ENCODE data around the gene BMP10. TPM values are rescaled to one million over a fixed set of nuclear protein-coding genes. Genes with fewer than 3 reads are reported as not detected.

BMP10 gene
- polyA plus RNA-seq, 1 donor (not counting 4 experiments of a cell fraction or from before 2014, with no cell fraction given), result 0.05 TPM

DNA sequence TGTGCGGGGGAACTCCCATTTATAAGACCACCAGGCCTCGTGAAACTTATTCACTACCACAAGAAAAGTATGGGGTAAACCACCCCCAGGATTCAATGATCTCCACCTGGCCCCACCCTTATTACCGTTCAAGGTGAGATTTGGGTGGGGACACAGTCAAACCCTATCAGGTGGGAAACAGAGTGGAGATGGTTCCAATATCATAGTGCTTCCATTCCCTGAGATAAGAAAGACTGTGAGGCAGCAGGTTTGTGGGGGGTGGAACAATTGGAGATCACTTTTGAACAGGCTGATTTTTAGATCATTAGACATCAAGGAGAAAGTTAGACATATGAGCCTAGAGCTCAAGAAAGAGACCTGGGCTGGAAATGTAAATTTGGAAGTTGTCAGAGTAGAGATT lies 42.2 kb upstream of the BMP10 start:
- H3K27me3 ChIP-seq (ENCODE audit: control insufficient read depth, extremely low read depth, insufficient read depth, low read length), result no peaks in the 10 kb centered on the region
- H3K9me1 ChIP-seq (ENCODE audit: control insufficient read depth, extremely low read depth, insufficient read depth, low read length), result no peaks in the 10 kb centered on the region
- H2AFZ ChIP-seq (ENCODE audit: control insufficient read depth, low read length), result no peak overlapping the region
- no peak overlapping the region for H3K9ac ChIP-seq (ENCODE audit: control insufficient read depth, extremely low read depth, insufficient read depth, low read length)
- FAIRE-seq, result no peak
- no peak overlapping the region for H3K4me3 ChIP-seq (ENCODE audit: control insufficient read depth in 2 of 3, extremely low read depth in 1 of 3, insufficient read depth in 2 of 3, low read depth in 1 of 3, low read length in 3 of 3)
- no peak overlapping the region for H3K4me2 ChIP-seq (ENCODE audit: control insufficient read depth, extremely low read depth, insufficient read depth, low read depth, low read length)
- no peak for DNase-seq (ENCODE audit: low read depth, low spot score)
- TF ChIP-seq, protein P1, sequence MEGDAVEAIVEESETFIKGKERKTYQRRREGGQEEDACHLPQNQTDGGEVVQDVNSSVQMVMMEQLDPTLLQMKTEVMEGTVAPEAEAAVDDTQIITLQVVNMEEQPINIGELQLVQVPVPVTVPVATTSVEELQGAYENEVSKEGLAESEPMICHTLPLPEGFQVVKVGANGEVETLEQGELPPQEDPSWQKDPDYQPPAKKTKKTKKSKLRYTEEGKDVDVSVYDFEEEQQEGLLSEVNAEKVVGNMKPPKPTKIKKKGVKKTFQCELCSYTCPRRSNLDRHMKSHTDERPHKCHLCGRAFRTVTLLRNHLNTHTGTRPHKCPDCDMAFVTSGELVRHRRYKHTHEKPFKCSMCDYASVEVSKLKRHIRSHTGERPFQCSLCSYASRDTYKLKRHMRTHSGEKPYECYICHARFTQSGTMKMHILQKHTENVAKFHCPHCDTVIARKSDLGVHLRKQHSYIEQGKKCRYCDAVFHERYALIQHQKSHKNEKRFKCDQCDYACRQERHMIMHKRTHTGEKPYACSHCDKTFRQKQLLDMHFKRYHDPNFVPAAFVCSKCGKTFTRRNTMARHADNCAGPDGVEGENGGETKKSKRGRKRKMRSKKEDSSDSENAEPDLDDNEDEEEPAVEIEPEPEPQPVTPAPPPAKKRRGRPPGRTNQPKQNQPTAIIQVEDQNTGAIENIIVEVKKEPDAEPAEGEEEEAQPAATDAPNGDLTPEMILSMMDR (optimal IDR thresholded peaks at IDR 0.05 in 1 of 3, IDR thresholded peaks at IDR 0.05 in 1 of 3, conservative IDR thresholded peaks at IDR 0.05 in 1 of 3; ENCODE audit: extremely low read depth in 1 of 3, insufficient read depth in 2 of 3, low read length in 3 of 3), result no peak
- TF ChIP-seq EZH2 (IDR thresholded peaks at IDR 0.05; ENCODE audit: low read length), result no peak
- H3K27ac ChIP-seq (ENCODE audit: control insufficient read depth, insufficient read depth, low read length), result no peak overlapping the region
- dilution Hi-C loops (cut with MboI; ENCODE audit: extremely low pct_ligation_motif_present, low sequenced_read_pairs), result no loop called here
- H3K79me2 ChIP-seq (ENCODE audit: control insufficient read depth, insufficient read depth, low read length), result no peaks in the 10 kb centered on the region
- no peaks in the 10 kb centered on the region for H3K9me3 ChIP-seq (ENCODE audit: control insufficient read depth, low read depth, low read length)
- H3K36me3 ChIP-seq (ENCODE audit: control insufficient read depth in 2 of 2, extremely low read depth in 1 of 2, insufficient read depth in 2 of 2, low read length in 2 of 2), result no peaks in the 10 kb centered on the region
- H4K20me1 ChIP-seq (ENCODE audit: control insufficient read depth, extremely low read depth, insufficient read depth, low read length), result no peaks in the 10 kb centered on the region
- peaks cover 30% of the 10 kb centered on the region for H3K4me1 ChIP-seq (ENCODE audit: control insufficient read depth, extremely low read depth, insufficient read depth, low read length)

DNA sequence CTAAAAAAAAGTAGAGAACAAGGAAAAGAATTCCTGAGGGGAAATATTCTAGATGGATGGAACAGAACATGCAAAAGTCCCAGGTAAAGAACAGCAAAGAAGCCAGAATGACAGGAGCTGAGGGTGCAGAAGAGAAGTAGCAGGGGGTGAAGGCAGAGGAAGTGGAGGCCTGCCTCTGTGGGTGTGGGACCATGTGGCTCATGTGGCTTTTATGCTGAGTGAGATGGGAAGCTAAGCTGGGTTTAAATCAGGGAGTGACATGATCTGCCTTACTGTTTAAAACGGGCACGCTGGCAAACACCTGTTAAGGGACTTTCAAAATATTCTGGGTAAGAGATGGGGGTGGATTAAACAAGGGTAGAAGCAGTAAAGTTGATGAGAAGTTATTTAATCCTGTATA lies 41.5 kb upstream of the BMP10 start:
- H3K4me2 ChIP-seq (ENCODE audit: control insufficient read depth, extremely low read depth, insufficient read depth, low read depth, low read length), result no peak overlapping the region
- H3K79me2 ChIP-seq (ENCODE audit: control insufficient read depth, insufficient read depth, low read length), result no peaks in the 10 kb centered on the region
- H3K9me3 ChIP-seq (ENCODE audit: control insufficient read depth, low read depth, low read length), result no peaks in the 10 kb centered on the region
- no peak overlapping the region for H3K9ac ChIP-seq (ENCODE audit: control insufficient read depth, extremely low read depth, insufficient read depth, low read length)
- H3K4me1 ChIP-seq (ENCODE audit: control insufficient read depth, extremely low read depth, insufficient read depth, low read length), result peaks cover 30% of the 10 kb centered on the region
- no peaks in the 10 kb centered on the region for H3K36me3 ChIP-seq (ENCODE audit: control insufficient read depth in 2 of 2, extremely low read depth in 1 of 2, insufficient read depth in 2 of 2, low read length in 2 of 2)
- dilution Hi-C loops (cut with MboI; ENCODE audit: extremely low pct_ligation_motif_present, low sequenced_read_pairs), result no loop called here
- H2AFZ ChIP-seq (ENCODE audit: control insufficient read depth, low read length), result no peak overlapping the region
- no peak for TF ChIP-seq EZH2 (IDR thresholded peaks at IDR 0.05; ENCODE audit: low read length)
- TF ChIP-seq, protein P1 (optimal IDR thresholded peaks at IDR 0.05 in 1 of 3, IDR thresholded peaks at IDR 0.05 in 1 of 3, conservative IDR thresholded peaks at IDR 0.05 in 1 of 3; ENCODE audit: extremely low read depth in 1 of 3, insufficient read depth in 2 of 3, low read length in 3 of 3), result no peak
- FAIRE-seq (no peak), DNase-seq (ENCODE audit: low read depth, low spot score) (no peak)
- H4K20me1 ChIP-seq (ENCODE audit: control insufficient read depth, extremely low read depth, insufficient read depth, low read length), result no peaks in the 10 kb centered on the region
- no peak overlapping the region for H3K4me3 ChIP-seq (ENCODE audit: control insufficient read depth in 2 of 3, extremely low read depth in 1 of 3, insufficient read depth in 2 of 3, low read depth in 1 of 3, low read length in 3 of 3)
- no peak overlapping the region for H3K27ac ChIP-seq (ENCODE audit: control insufficient read depth, insufficient read depth, low read length)
- no peaks in the 10 kb centered on the region for H3K27me3 ChIP-seq (ENCODE audit: control insufficient read depth, extremely low read depth, insufficient read depth, low read length)
- no peaks in the 10 kb centered on the region for H3K9me1 ChIP-seq (ENCODE audit: control insufficient read depth, extremely low read depth, insufficient read depth, low read length)
